WTC11 (cell line): Measurements from ENCODE around the gene ATF4.

Source experiments
- ATF1 ChIP-seq: sonication (generic); formaldehyde crosslinking; IDR thresholded peaks from 2 replicates; pipeline ENCODE4 v1.8.1; 2023; ENCODE audit warnings: mild to moderate bottlenecking, moderate library complexity, missing genetic modification reagents
- ETV6 ChIP-seq: sonication (generic); formaldehyde crosslinking; IDR thresholded peaks from 2 replicates; pipeline ENCODE4 v1.8.1; 2022; ENCODE audit warnings: mild to moderate bottlenecking, missing genetic modification reagents
- HMGA2 ChIP-seq: fragments of 250-450 bp; sonication (Bioruptor Pico); IDR thresholded peaks from 2 replicates; pipeline ENCODE4 v1.4.0; 2021; ENCODE audit warnings: mild to moderate bottlenecking, moderate library complexity
- JUN ChIP-seq: sonication (generic); formaldehyde crosslinking; IDR thresholded peaks from 2 replicates; pipeline ENCODE4 v1.8.0; 2023; ENCODE audit warnings: mild to moderate bottlenecking, missing genetic modification reagents
- SMAD3 ChIP-seq: sonication (generic); formaldehyde crosslinking; IDR thresholded peaks from 2 replicates; pipeline ENCODE4 v1.8.0; 2022; ENCODE audit warnings: missing genetic modification reagents, mild to moderate bottlenecking, borderline replicate concordance
- SP1 ChIP-seq: sonication (generic); formaldehyde crosslinking; conservative IDR thresholded peaks from 2 replicates; pipeline ENCODE4 v1.8.1; 2022; ENCODE audit warnings: missing genetic modification reagents
- ZNF416 ChIP-seq: fragments of 250-450 bp; sonication (Bioruptor Pico); IDR thresholded peaks from 2 replicates; pipeline ENCODE4 v1.9.0; 2021; ENCODE audit warnings: mild to moderate bottlenecking, inconsistent platforms
- TF ChIP-seq, protein P1 (sequence below): fragments of 200-600 bp; IDR thresholded peaks from 2 replicates; pipeline ENCODE4 v1.8.0; 2022; ENCODE audit warnings: antibody characterized with exemption
- TF ChIP-seq, protein P2 (sequence below): sonication (generic); formaldehyde crosslinking; IDR thresholded peaks from 2 replicates; pipeline ENCODE4 v1.8.0; 2022; ENCODE audit warnings: mild to moderate bottlenecking, missing genetic modification reagents
- TF ChIP-seq, protein P3 (sequence below): sonication (generic); formaldehyde crosslinking; IDR thresholded peaks from 2 replicates; pipeline ENCODE4 v1.8.1; 2023; ENCODE audit warnings: mild to moderate bottlenecking, missing genetic modification reagents, borderline replicate concordance
- TF ChIP-seq, protein P4 (sequence below): sonication (generic); formaldehyde crosslinking; IDR thresholded peaks from 2 replicates; pipeline ENCODE4 v1.8.1; 2022; ENCODE audit warnings: low read depth, missing genetic modification reagents, borderline replicate concordance

DNA sequence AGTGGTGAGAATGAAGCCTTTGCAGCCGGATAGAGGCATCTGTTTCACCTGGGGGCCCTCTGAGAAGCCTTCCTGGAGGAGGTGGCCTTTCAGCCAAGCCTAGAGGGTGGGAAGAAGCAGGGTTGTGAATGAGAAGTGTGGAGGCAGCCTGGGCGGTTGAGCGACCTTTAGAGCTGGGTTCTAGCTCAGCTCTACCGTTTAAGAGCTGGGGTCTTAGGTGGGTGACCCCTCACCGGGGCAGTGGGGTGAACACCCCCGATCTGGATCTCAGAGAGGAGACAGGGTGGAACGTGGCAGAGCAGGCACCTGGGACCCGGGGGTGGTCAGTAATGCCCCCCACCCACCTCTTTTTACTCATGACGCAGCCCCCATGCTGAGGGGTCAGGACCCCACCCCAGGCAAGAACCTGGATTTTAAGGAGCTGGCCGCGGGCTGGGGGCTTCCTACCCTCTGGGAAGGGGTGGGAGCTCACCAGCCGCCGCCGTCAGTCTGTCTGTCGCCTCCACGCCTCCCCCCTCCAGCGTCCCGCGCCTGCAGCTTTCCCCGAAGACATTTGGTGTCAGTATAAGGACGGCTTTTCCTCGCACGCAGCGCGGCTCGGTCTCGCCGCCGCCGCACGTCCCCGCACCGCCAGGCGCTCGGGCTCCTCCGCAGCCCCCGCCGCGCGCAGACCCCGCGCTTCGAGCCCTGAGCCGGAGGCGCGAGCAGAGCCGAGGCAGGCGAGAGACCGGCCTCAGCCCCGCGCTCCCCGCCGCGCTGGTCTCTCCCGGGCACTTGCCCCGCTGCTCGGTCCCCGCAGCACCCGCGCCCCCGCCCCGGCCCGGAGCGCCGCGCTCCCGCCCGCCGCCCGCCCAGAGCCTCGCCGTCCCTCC is 36.8 kb downstream of the ATF4 start:
- TF ChIP-seq, protein P1, sequence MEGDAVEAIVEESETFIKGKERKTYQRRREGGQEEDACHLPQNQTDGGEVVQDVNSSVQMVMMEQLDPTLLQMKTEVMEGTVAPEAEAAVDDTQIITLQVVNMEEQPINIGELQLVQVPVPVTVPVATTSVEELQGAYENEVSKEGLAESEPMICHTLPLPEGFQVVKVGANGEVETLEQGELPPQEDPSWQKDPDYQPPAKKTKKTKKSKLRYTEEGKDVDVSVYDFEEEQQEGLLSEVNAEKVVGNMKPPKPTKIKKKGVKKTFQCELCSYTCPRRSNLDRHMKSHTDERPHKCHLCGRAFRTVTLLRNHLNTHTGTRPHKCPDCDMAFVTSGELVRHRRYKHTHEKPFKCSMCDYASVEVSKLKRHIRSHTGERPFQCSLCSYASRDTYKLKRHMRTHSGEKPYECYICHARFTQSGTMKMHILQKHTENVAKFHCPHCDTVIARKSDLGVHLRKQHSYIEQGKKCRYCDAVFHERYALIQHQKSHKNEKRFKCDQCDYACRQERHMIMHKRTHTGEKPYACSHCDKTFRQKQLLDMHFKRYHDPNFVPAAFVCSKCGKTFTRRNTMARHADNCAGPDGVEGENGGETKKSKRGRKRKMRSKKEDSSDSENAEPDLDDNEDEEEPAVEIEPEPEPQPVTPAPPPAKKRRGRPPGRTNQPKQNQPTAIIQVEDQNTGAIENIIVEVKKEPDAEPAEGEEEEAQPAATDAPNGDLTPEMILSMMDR, result no peak
- TF ChIP-seq, protein P2, sequence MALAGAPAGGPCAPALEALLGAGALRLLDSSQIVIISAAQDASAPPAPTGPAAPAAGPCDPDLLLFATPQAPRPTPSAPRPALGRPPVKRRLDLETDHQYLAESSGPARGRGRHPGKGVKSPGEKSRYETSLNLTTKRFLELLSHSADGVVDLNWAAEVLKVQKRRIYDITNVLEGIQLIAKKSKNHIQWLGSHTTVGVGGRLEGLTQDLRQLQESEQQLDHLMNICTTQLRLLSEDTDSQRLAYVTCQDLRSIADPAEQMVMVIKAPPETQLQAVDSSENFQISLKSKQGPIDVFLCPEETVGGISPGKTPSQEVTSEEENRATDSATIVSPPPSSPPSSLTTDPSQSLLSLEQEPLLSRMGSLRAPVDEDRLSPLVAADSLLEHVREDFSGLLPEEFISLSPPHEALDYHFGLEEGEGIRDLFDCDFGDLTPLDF, result no peak
- TF ChIP-seq SMAD3 (CRISPR knock-in tag) (no peak), JUN (CRISPR knock-in tag) (no peak), ETV6 (CRISPR knock-in tag) (no peak), ATF1 (no peak), ZNF416 (no peak), HMGA2 (no peak), SP1 (CRISPR knock-in tag) (no peak)
- TF ChIP-seq, protein P3, sequence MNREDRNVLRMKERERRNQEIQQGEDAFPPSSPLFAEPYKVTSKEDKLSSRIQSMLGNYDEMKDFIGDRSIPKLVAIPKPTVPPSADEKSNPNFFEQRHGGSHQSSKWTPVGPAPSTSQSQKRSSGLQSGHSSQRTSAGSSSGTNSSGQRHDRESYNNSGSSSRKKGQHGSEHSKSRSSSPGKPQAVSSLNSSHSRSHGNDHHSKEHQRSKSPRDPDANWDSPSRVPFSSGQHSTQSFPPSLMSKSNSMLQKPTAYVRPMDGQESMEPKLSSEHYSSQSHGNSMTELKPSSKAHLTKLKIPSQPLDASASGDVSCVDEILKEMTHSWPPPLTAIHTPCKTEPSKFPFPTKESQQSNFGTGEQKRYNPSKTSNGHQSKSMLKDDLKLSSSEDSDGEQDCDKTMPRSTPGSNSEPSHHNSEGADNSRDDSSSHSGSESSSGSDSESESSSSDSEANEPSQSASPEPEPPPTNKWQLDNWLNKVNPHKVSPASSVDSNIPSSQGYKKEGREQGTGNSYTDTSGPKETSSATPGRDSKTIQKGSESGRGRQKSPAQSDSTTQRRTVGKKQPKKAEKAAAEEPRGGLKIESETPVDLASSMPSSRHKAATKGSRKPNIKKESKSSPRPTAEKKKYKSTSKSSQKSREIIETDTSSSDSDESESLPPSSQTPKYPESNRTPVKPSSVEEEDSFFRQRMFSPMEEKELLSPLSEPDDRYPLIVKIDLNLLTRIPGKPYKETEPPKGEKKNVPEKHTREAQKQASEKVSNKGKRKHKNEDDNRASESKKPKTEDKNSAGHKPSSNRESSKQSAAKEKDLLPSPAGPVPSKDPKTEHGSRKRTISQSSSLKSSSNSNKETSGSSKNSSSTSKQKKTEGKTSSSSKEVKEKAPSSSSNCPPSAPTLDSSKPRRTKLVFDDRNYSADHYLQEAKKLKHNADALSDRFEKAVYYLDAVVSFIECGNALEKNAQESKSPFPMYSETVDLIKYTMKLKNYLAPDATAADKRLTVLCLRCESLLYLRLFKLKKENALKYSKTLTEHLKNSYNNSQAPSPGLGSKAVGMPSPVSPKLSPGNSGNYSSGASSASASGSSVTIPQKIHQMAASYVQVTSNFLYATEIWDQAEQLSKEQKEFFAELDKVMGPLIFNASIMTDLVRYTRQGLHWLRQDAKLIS (CRISPR knock-in tag), result no peak
- TF ChIP-seq, protein P4, sequence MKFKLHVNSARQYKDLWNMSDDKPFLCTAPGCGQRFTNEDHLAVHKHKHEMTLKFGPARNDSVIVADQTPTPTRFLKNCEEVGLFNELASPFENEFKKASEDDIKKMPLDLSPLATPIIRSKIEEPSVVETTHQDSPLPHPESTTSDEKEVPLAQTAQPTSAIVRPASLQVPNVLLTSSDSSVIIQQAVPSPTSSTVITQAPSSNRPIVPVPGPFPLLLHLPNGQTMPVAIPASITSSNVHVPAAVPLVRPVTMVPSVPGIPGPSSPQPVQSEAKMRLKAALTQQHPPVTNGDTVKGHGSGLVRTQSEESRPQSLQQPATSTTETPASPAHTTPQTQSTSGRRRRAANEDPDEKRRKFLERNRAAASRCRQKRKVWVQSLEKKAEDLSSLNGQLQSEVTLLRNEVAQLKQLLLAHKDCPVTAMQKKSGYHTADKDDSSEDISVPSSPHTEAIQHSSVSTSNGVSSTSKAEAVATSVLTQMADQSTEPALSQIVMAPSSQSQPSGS (CRISPR knock-in tag), result no peak
